NCI-H345 treated with DMSO at 0.1 percent for 48 hours (cell line): ENCODE data around the gene MACROD2.
"Not testable (repeated sequence)": the region's sequence is repeated elsewhere in the genome, so short reads cannot be mapped to it uniquely, and the experiment has no call there.

Experiments
- DNase-seq: peaks from one replicate; lab custom pipeline; 2025; ENCODE audit not compliant: unreplicated experiment; lab: John Stamatoyannopoulos, UW

Gene MACROD2

GRCh38 chr20:14178952-14179351, 183.6 kb downstream of the MACROD2 start:
- no peak for DNase-seq

- DNase-seq, result peak; percentile 25
Observed at GRCh38 chr20:14189794-14190402, 194.6 kb downstream of the MACROD2 start.

- DNase-seq, result no peak
Observed at GRCh38 chr20:14191559-14191958, 196.2 kb downstream of the MACROD2 start.

GRCh38 chr20:14193443-14193842, 198.1 kb downstream of the MACROD2 start:
- no peak for DNase-seq

- no peak for DNase-seq
Observed at GRCh38 chr20:14193885-14194284, 198.6 kb downstream of the MACROD2 start.

- DNase-seq, result no peak
Observed at GRCh38 chr20:14197097-14197496, 201.8 kb downstream of the MACROD2 start.

- DNase-seq, result no peak
Observed at GRCh38 chr20:14198416-14198815, 203.1 kb downstream of the MACROD2 start.

GRCh38 chr20:14199111-14199510, 203.8 kb downstream of the MACROD2 start:
- no peak for DNase-seq

GRCh38 chr20:14203657-14204056, 208.3 kb downstream of the MACROD2 start:
- DNase-seq, result no peak

- no peak for DNase-seq
Observed at GRCh38 chr20:14207591-14207990, 212.3 kb downstream of the MACROD2 start.

- DNase-seq, result no peak
Observed at GRCh38 chr20:14208956-14209355, 213.6 kb downstream of the MACROD2 start.

GRCh38 chr20:14210146-14210545, 214.8 kb downstream of the MACROD2 start:
- DNase-seq, result no peak

GRCh38 chr20:14214046-14214445, 218.7 kb downstream of the MACROD2 start:
- DNase-seq, result no peak

- not testable (repeated sequence) for DNase-seq
Observed at GRCh38 chr20:14215880-14216279, 220.6 kb downstream of the MACROD2 start.

GRCh38 chr20:14219801-14220461, 224.6 kb downstream of the MACROD2 start:
- DNase-seq, result no peak

- no peak for DNase-seq
Observed at GRCh38 chr20:14220986-14221385, 225.7 kb downstream of the MACROD2 start.

GRCh38 chr20:14223806-14224205, 228.5 kb downstream of the MACROD2 start:
- no peak for DNase-seq

- not testable (repeated sequence) for DNase-seq
Observed at GRCh38 chr20:14226051-14227049, 231.0 kb downstream of the MACROD2 start.

GRCh38 chr20:14232650-14233049, 237.3 kb downstream of the MACROD2 start:
- DNase-seq, result no peak

GRCh38 chr20:14234666-14235295, 239.5 kb downstream of the MACROD2 start:
- DNase-seq, result no peak

- no peak for DNase-seq
Observed at GRCh38 chr20:14235355-14235754, 240.0 kb downstream of the MACROD2 start.
